AG08396 (cell line): ENCODE data around the gene ESCO1.

Experiments
- DNase-seq: peaks from one replicate; pipeline ENCODE4 v3.0.0; 2012; ENCODE audit warnings: low spot score, mixed read lengths

ESCO1 gene

GRCh38 chr18:21489119-21489750, 111.3 kb downstream of the ESCO1 start:
- DNase-seq, result peak; percentile 76

- DNase-seq, result no peak
These were observed 113.5 kb downstream of the ESCO1 start for GRCh38 chr18:21486905-21487437.

- no peak for DNase-seq
These were observed 115.5 kb downstream of the ESCO1 start for GRCh38 chr18:21484851-21485636.

- DNase-seq, result no peak
These were observed 117.5 kb downstream of the ESCO1 start for GRCh38 chr18:21483051-21483450.

- no peak for DNase-seq
These were observed 118.8 kb downstream of the ESCO1 start for GRCh38 chr18:21481739-21482138.

- DNase-seq, result no peak
These were observed 120.8 kb downstream of the ESCO1 start for GRCh38 chr18:21479721-21480120.
